Stimulated activated memory B cell treated with anti-CD40 and anti-IgM and Interleukin-4, amounts not matched to agents 10 μg/mL and 1 μg/mL and 100 μg/mL, for 72 hours (primary cell): ENCODE measurements around the gene MSL3.
A peak's percentile ranks its signal among the peaks of the same experiment; 100 is the strongest.

Source experiments
- ATAC-seq: fragments of 150-1000 bp; cut with Tn5 transposase; 2 replicates; pipeline ENCODE4 v1.10.0; 2021
- H3K27ac Mint-ChIP-seq: one replicate; pipeline ENCODE4 v1.8.0; 2022; ENCODE audit warnings: mild to moderate bottlenecking, mixed read lengths
- H3K27me3 Mint-ChIP-seq: one replicate; pipeline ENCODE4 v1.8.0; 2022; ENCODE audit warnings: mixed read lengths
- H3K36me3 Mint-ChIP-seq: one replicate; pipeline ENCODE4 v1.8.0; 2022; ENCODE audit warnings: mixed read lengths
- H3K4me1 Mint-ChIP-seq: one replicate; pipeline ENCODE4 v1.8.0; 2022; ENCODE audit warnings: mixed read lengths
- H3K4me3 Mint-ChIP-seq: one replicate; pipeline ENCODE4 v1.8.0; 2022; ENCODE audit warnings: mild to moderate bottlenecking, moderate library complexity, mixed read lengths
- H3K9me3 Mint-ChIP-seq: one replicate; pipeline ENCODE4 v1.8.0; 2022; ENCODE audit warnings: mixed read lengths

MSL3 gene

GRCh38 chrX:11784543-11784942, 26.5 kb downstream of the MSL3 start:
- H3K9me3 Mint-ChIP-seq, result no peaks in the 10 kb centered on the region
- no peak overlapping the region for H3K4me3 Mint-ChIP-seq
- peaks cover 2% of the 10 kb centered on the region for H3K36me3 Mint-ChIP-seq
- no peak for ATAC-seq
- no peak overlapping the region for H3K27ac Mint-ChIP-seq
- no peaks in the 10 kb centered on the region for H3K4me1 Mint-ChIP-seq
- no peaks in the 10 kb centered on the region for H3K27me3 Mint-ChIP-seq

DNA sequence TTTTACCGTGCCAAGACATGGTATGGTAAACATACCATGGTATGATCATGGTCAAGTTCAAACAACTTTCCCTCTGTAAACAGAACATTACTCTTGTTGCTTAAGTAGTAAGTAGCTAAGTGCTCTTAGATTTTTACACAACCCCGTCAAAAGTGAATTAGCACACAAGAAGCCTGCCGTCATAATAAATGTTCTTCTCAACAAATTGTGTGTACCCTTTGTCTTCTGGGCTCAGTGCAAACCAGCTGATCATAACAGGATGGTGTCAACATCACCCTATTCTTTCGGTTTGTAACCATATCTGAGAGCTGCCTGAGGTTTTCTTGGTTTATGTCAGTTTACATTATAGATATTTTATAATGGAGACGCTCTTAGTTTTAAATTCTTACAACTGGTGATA, 28.8 kb downstream of the MSL3 start:
- Mint-ChIP-seq H3K27ac (no peak overlapping the region), H3K36me3 (no peaks in the 10 kb centered on the region), H3K9me3 (no peaks in the 10 kb centered on the region), H3K4me3 (no peak overlapping the region), H3K4me1 (no peaks in the 10 kb centered on the region), H3K27me3 (no peaks in the 10 kb centered on the region)
- ATAC-seq, result no peak

DNA sequence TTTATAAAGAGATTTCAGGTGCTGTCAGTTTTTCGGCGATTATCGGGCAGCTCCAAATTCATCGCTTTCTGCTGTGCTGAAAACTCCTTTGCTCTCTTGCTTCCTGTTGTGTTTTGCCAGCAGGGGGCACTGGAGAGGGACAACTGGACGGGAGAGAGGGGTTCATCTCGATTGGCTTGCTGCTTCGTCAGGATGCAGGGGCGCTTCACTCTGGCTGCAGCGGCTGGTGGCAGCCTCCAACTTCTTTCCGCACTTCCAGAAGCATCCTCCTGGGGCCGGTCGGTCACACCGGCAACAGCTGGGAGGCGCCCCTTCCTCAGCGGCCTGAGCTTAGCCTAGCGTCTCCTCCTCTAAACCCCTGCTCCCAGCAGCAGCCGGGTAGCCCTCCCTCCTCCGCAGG, 29.5 kb downstream of the MSL3 start:
- peaks cover 3% of the 10 kb centered on the region for H3K4me1 Mint-ChIP-seq
- H3K4me3 Mint-ChIP-seq, result peak overlapping the region; percentile 15
- ATAC-seq, result no peak
- H3K9me3 Mint-ChIP-seq, result no peaks in the 10 kb centered on the region
- no peaks in the 10 kb centered on the region for H3K36me3 Mint-ChIP-seq
- no peak overlapping the region for H3K27ac Mint-ChIP-seq
- H3K27me3 Mint-ChIP-seq, result no peaks in the 10 kb centered on the region

DNA sequence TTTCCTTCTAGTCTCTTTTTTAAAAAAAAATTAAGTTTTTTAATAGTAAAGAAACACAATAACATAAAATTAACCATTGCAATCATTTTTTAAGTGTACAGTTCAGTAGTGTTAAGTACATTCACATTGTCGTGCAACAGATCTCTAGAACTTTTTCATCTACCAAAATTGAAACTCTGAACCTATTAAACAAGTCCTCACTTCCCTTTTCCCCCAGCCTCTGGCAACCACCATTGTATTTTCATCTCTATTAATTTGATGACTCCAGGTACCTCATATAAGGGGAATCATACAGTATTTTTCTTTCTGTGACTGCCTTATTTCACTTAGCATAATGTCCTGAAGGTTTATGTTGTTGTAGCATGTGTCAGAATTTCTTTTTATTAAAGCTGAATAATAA, 31.8 kb downstream of the MSL3 start:
- Mint-ChIP-seq H3K36me3 (no peaks in the 10 kb centered on the region), H3K4me3 (no peak overlapping the region), H3K27me3 (no peaks in the 10 kb centered on the region), H3K9me3 (no peaks in the 10 kb centered on the region), H3K4me1 (peaks cover 25% of the 10 kb centered on the region), H3K27ac (no peak overlapping the region)
- peak; percentile 64 for ATAC-seq

GRCh38 chrX:11791090-11791489, 33.1 kb downstream of the MSL3 start:
- Mint-ChIP-seq H3K27me3 (no peaks in the 10 kb centered on the region), H3K4me1 (peaks cover 26% of the 10 kb centered on the region), H3K9me3 (no peaks in the 10 kb centered on the region), H3K27ac (no peak overlapping the region), H3K36me3 (no peaks in the 10 kb centered on the region), H3K4me3 (no peak overlapping the region)
- no peak for ATAC-seq

GRCh38 chrX:11791537-11791936, 33.5 kb downstream of the MSL3 start:
- ATAC-seq, result no peak
- Mint-ChIP-seq H3K36me3 (no peaks in the 10 kb centered on the region), H3K4me3 (no peak overlapping the region), H3K27ac (no peak overlapping the region), H3K4me1 (peaks cover 26% of the 10 kb centered on the region), H3K27me3 (no peaks in the 10 kb centered on the region), H3K9me3 (no peaks in the 10 kb centered on the region)

GRCh38 chrX:11792461-11793421, 34.7 kb downstream of the MSL3 start:
- ATAC-seq, result peak; percentile 97
- H3K4me3 Mint-ChIP-seq, result peak overlapping the region; percentile 28
- peaks cover 26% of the 10 kb centered on the region for H3K4me1 Mint-ChIP-seq
- no peaks in the 10 kb centered on the region for H3K36me3 Mint-ChIP-seq
- H3K27ac Mint-ChIP-seq, result peak overlapping the region; percentile 87
- no peaks in the 10 kb centered on the region for H3K9me3 Mint-ChIP-seq
- H3K27me3 Mint-ChIP-seq, result no peaks in the 10 kb centered on the region

- H3K27ac Mint-ChIP-seq, result peak overlapping the region; percentile 87
- no peaks in the 10 kb centered on the region for H3K9me3 Mint-ChIP-seq
- H3K36me3 Mint-ChIP-seq, result no peaks in the 10 kb centered on the region
- H3K27me3 Mint-ChIP-seq, result no peaks in the 10 kb centered on the region
- no peak overlapping the region for H3K4me3 Mint-ChIP-seq
- H3K4me1 Mint-ChIP-seq, result peaks cover 26% of the 10 kb centered on the region
- ATAC-seq, result no peak
These were observed 35.7 kb downstream of the MSL3 start for GRCh38 chrX:11793734-11794133.

DNA sequence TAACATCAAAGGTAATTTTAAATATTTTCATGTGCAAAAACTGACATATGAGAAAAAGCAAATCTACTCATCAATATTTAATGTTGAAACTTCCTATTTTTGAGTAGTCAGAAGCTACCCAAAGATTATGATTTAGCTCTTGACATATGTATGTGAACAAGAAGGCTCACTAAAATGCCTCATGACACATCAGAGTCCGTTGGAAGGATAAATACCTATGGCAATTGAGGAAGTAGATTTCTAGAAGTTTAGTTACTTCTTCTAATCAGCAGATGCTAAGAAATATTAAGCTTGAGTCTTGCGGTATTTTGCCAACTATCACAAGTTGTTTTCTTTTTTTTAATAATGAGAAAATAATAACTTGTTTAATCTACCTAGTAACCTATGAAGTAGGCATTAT, 55.3 kb downstream of the MSL3 start:
- H3K4me3 Mint-ChIP-seq, result no peak overlapping the region
- H3K36me3 Mint-ChIP-seq, result no peaks in the 10 kb centered on the region
- no peaks in the 10 kb centered on the region for H3K4me1 Mint-ChIP-seq
- H3K27me3 Mint-ChIP-seq, result no peaks in the 10 kb centered on the region
- no peaks in the 10 kb centered on the region for H3K9me3 Mint-ChIP-seq
- no peak for ATAC-seq
- no peak overlapping the region for H3K27ac Mint-ChIP-seq
